Measurements from ENCODE around the gene MOSPD3. TPM values are rescaled to one million over a fixed set of nuclear protein-coding genes. Genes with fewer than 3 reads are reported as not detected.

MOSPD3 gene
- total RNA-seq, 2 experiments from 2014 or later = 10.4 to 12.0 TPM

GRCh38 chr7:100629117-100629716 lies 16.9 kb downstream of the MOSPD3 start:
- no TSS peak for BruUV-seq (replicated peaks)
- no peaks in the 10 kb centered on the region for H3K79me2 ChIP-seq (ENCODE audit: insufficient read depth, low read depth, low read length)
- no peaks in the 10 kb centered on the region for H3K36me3 ChIP-seq (ENCODE audit: insufficient read depth, low read length)
- ChIA-PET POLR2A (interaction anchor here (0.5 to 1.8 kb wide), 3 partner anchors 11 to 187 kb away, joined by 3 to 5 read pairs (median 3); no protein-coding TSS in a partner anchor), CTCF (ENCODE audit: unreplicated experiment) (no interaction called here)
- no peak for TF ChIP-seq EZH2phosphoT487 (IDR thresholded peaks at IDR 0.05; ENCODE audit: borderline replicate concordance, low read depth, low read length)
- TF ChIP-seq CTCF (conservative IDR thresholded peaks at IDR 0.05; ENCODE audit: low read length) = peak; percentile 78
- H3K27ac ChIP-seq (ENCODE audit: low read depth, low read length, poor library complexity, severe bottlenecking) = no peak overlapping the region
- H3K4me2 ChIP-seq (ENCODE audit: low read length) = no peak overlapping the region
- intact Hi-C loops (cut with micrococcal nuclease; ENCODE audit: unreplicated experiment) = no loop called here
- H3K9me2 ChIP-seq (ENCODE audit: insufficient read depth, low read length) = no peaks in the 10 kb centered on the region
- DNase-seq (ENCODE audit: low spot score) = peak; percentile 65
- no peaks in the 10 kb centered on the region for H3K9me3 ChIP-seq (ENCODE audit: low read length)
- H2AFZ ChIP-seq (ENCODE audit: low read length) = no peak overlapping the region
- peaks cover 19% of the 10 kb centered on the region for H3K4me1 ChIP-seq (ENCODE audit: insufficient read depth, low read length, poor library complexity, severe bottlenecking)
- H3K4me3 ChIP-seq (ENCODE audit: low read depth, low read length, poor library complexity, severe bottlenecking) = no peak overlapping the region
- no peaks in the 10 kb centered on the region for H4K20me1 ChIP-seq (ENCODE audit: insufficient read depth, low read length)

- Histone ChIP-seq H4K20me1 (ENCODE audit: insufficient read depth, low read length) (no peaks in the 10 kb centered on the region), H3K27ac (ENCODE audit: low read depth, low read length, poor library complexity, severe bottlenecking) (no peak overlapping the region), H3K9me2 (ENCODE audit: insufficient read depth, low read length) (no peaks in the 10 kb centered on the region), H3K36me3 (ENCODE audit: insufficient read depth, low read length) (no peaks in the 10 kb centered on the region), H3K4me1 (ENCODE audit: insufficient read depth, low read length, poor library complexity, severe bottlenecking) (peaks cover 19% of the 10 kb centered on the region), H3K9me3 (ENCODE audit: low read length) (no peaks in the 10 kb centered on the region), H3K4me3 (ENCODE audit: low read depth, low read length, poor library complexity, severe bottlenecking) (no peak overlapping the region), H3K79me2 (ENCODE audit: insufficient read depth, low read depth, low read length) (no peaks in the 10 kb centered on the region), H2AFZ (ENCODE audit: low read length) (no peak overlapping the region), H3K4me2 (ENCODE audit: low read length) (no peak overlapping the region)
- intact Hi-C loops (cut with micrococcal nuclease; ENCODE audit: unreplicated experiment) = no loop called here
- no peak for DNase-seq (ENCODE audit: low spot score)
- BruUV-seq (replicated peaks) = no TSS peak
- ChIA-PET POLR2A (interaction anchor here (0.7 to 1.8 kb wide), 3 partner anchors 12 to 167 kb away, joined by 3 to 5 read pairs (median 3); no protein-coding TSS in a partner anchor), CTCF (ENCODE audit: unreplicated experiment) (no interaction called here)
- TF ChIP-seq EZH2phosphoT487 (IDR thresholded peaks at IDR 0.05; ENCODE audit: borderline replicate concordance, low read depth, low read length) (no peak), CTCF (conservative IDR thresholded peaks at IDR 0.05; ENCODE audit: low read length) (no peak)
Observed at GRCh38 chr7:100630066-100630465, 17.7 kb downstream of the MOSPD3 start.

All from OCI-LY7 (cell line).